CD14-positive monocyte (primary cell): ENCODE data around the gene ZNF296. TPM values are rescaled to one million over a fixed set of nuclear protein-coding genes. Genes with fewer than 3 reads are reported as not detected.
"Not testable (repeated sequence)": the region's sequence is repeated elsewhere in the genome, so short reads cannot be mapped to it uniquely, and the experiment has no call there.

Source experiments
- DNase-seq, 3 donors: peaks; one replicate each; pipeline ENCODE4 v3.0.0-alpha.2; 2011 to 2022
- H2AFZ ChIP-seq: 2 replicates; pipeline ENCODE4 v1.6.0; 2012; ENCODE audit warnings: mild to moderate bottlenecking, low read depth, low read length, inconsistent platforms; ENCODE audit not compliant: insufficient read depth, poor library complexity, severe bottlenecking
- H3K27ac ChIP-seq, 2 donors: 1 replicate in 1 of 2; 2 replicates in 1 of 2; pipeline ENCODE4 v1.5.1; 2012 to 2013; ENCODE audit warnings: low read length in 2 of 2, control low read depth in 1 of 2, inconsistent platforms in 1 of 2, low read depth in 1 of 2, mild to moderate bottlenecking in 1 of 2
- H3K27me3 ChIP-seq, 2 donors: one replicate each; pipeline versions ENCODE4 v1.6.0 to v1.6.1; 2011 to 2013; ENCODE audit warnings: low read length in 2 of 2; ENCODE audit not compliant: control insufficient read depth in 2 of 2, insufficient read depth in 2 of 2
- H3K36me3 ChIP-seq, 2 donors: replicated peaks in 1 of 2; 1 replicate in 1 of 2; 2 replicates in 1 of 2; pipeline versions ENCODE4 v1.5.1 to v1.6.1; 2012 to 2013; ENCODE audit warnings: low read length in 2 of 2, control low read depth in 1 of 2, inconsistent platforms in 1 of 2, mild to moderate bottlenecking in 1 of 2; ENCODE audit not compliant: insufficient read depth in 2 of 2, control insufficient read depth in 1 of 2
- H3K4me1 ChIP-seq, 2 donors: 1 replicate in 1 of 2; 2 replicates in 1 of 2; pipeline versions ENCODE4 v1.5.1 to v1.6.1; 2012 to 2013; ENCODE audit warnings: low read length in 2 of 2, control low read depth in 1 of 2, inconsistent platforms in 1 of 2, mild to moderate bottlenecking in 1 of 2, moderate library complexity in 1 of 2; ENCODE audit not compliant: insufficient read depth in 2 of 2, control insufficient read depth in 1 of 2
- H3K4me2 ChIP-seq: replicated peaks from 2 replicates; pipeline ENCODE3; 2012; ENCODE audit warnings: low read length, moderate library complexity, mild to moderate bottlenecking; ENCODE audit not compliant: poor library complexity, severe bottlenecking; ENCODE audit errors: extremely low read depth
- H3K4me3 ChIP-seq, 3 experiments: fragments of 200-600 bp in 1 of 3; sonication (generic) in 1 of 3; replicated peaks in 1 of 3; 1 replicate in 2 of 3; 2 replicates in 1 of 3; pipeline ENCODE4 v1.5.1; 2011 to 2013; ENCODE audit warnings: low read length in 3 of 3, mild to moderate bottlenecking in 3 of 3, control low read depth in 2 of 3, low read depth in 2 of 3, inconsistent platforms in 1 of 3, moderate library complexity in 1 of 3
- H3K79me2 ChIP-seq: 2 replicates; pipeline ENCODE4 v1.6.0; 2012; ENCODE audit warnings: mild to moderate bottlenecking, control low read depth, inconsistent platforms, low read length, moderate library complexity; ENCODE audit not compliant: insufficient read depth
- H3K9ac ChIP-seq: 2 replicates; pipeline ENCODE4 v1.6.0; 2017; ENCODE audit warnings: low read length, mild to moderate bottlenecking; ENCODE audit not compliant: insufficient read depth, poor library complexity, severe bottlenecking
- H3K9me3 ChIP-seq, 2 donors: replicated peaks in 1 of 2; 1 replicate in 1 of 2; 2 replicates in 1 of 2; pipeline versions ENCODE4 v1.5.1 to v1.6.1; 2012 to 2013; ENCODE audit warnings: low read length in 2 of 2, control low read depth in 1 of 2; ENCODE audit not compliant: control insufficient read depth in 1 of 2, insufficient read depth in 1 of 2
- H4K20me1 ChIP-seq: 2 replicates; pipeline ENCODE4 v1.6.0; 2012; ENCODE audit warnings: mild to moderate bottlenecking, low read length, control low read depth, moderate library complexity; ENCODE audit not compliant: insufficient read depth
- H3K27ac Mint-ChIP-seq, 7 donors: one replicate each; pipeline ENCODE4 v1.8.0; 2020; ENCODE audit warnings: mild to moderate bottlenecking in 7 of 7, mixed read lengths in 7 of 7, moderate library complexity in 6 of 7, inconsistent platforms in 2 of 7
- H3K27me3 Mint-ChIP-seq, 3 donors: one replicate each; pipeline ENCODE4 v1.8.0; 2021 to 2022; ENCODE audit warnings: low read depth in 3 of 3, mild to moderate bottlenecking in 3 of 3, mixed read lengths in 3 of 3, moderate library complexity in 3 of 3, inconsistent platforms in 1 of 3
- H3K36me3 Mint-ChIP-seq, 2 donors: one replicate each; pipeline ENCODE4 v1.8.0; 2020; ENCODE audit warnings: mixed read lengths in 2 of 2, inconsistent platforms in 1 of 2, mild to moderate bottlenecking in 1 of 2
- H3K4me1 Mint-ChIP-seq: one replicate; pipeline ENCODE4 v1.8.0; 2020; ENCODE audit warnings: mild to moderate bottlenecking, mixed read lengths
- H3K4me3 Mint-ChIP-seq, 2 donors: one replicate each; pipeline ENCODE4 v1.8.0; 2020; ENCODE audit warnings: mild to moderate bottlenecking in 2 of 2, mixed read lengths in 2 of 2, moderate library complexity in 1 of 2
- H3K9me3 Mint-ChIP-seq, 7 donors: one replicate each; pipeline ENCODE4 v1.8.0; 2020 to 2022; ENCODE audit warnings: mixed read lengths in 7 of 7, mild to moderate bottlenecking in 6 of 7, moderate library complexity in 6 of 7, inconsistent platforms in 2 of 7
- WGBS: methylation state at CpG from one replicate; pipeline ENCODE4 v1.1.5; 2013; ENCODE audit warnings: missing lambda C conversion rate; ENCODE audit not compliant: insufficient coverage; 5-methylcytosine and 5-hydroxymethylcytosine counted together
- intact Hi-C, 2 donors: fragments of 100-400 bp; cut with micrococcal nuclease; formaldehyde crosslinking; loops; one replicate each; pipeline versions ENCODE4 v1.15.0 to v1.15.1; 2023
- polyA plus RNA-seq, 3 donors: library from polyadenylated mRNA; depleted of rRNA in 1 of 3; unstranded in 2 of 3; stranded (reverse) in 1 of 3; fragments of 300-500 nt in 2 of 3; fragments of >200 nt in 1 of 3; fragmentation: Illumina TruSeq in 2 of 3; gene quantifications; 1 replicate in 2 of 3; 2 replicates in 1 of 3; pipeline ENCODE4 v1.2.3, GENCODE V29; 2012 to 2021
- TF ChIP-seq, protein P1 (sequence below): fragments of 200-600 bp; IDR thresholded peaks from one replicate; pipeline ENCODE4 v1.8.0; 2022; ENCODE audit warnings: antibody characterized with exemption, mild to moderate bottlenecking

Gene ZNF296
- polyA plus RNA-seq, 3 donors: 3.8 to 7.2 (median 6.5) TPM

DNA sequence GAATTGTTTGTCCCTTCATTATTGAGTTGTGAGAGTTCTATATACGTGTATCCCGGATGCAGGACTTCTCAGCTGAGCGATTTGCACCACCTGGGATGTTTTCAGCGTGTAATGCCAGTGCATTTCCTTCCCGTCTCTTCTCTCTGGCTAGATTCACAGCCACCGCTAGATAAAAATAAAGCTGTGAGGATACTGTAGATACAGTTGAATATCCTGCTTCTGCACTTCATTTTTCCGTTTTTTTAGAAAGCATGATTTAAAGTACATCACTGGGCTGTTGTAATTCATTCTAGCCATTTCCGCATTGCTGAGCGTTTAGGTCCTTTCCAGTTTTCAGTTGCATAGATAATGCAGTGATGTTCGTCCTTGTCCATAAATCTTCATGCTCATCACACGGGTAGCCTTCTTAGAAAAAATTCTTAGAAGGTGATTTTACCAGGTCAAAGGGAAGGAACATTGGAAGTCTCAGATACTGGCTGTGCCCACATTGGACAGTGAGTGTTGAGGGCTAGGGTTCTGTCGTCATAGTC, 31.4 kb upstream of the ZNF296 start:
- Mint-ChIP-seq H3K27me3 (no peaks in the 10 kb centered on the region), H3K4me1 (peaks cover 34% of the 10 kb centered on the region), H3K4me3 (no peak overlapping the region), H3K27ac (no peak overlapping the region), H3K9me3 (peaks cover 0 to 6% (median 0%) of the 10 kb centered on the region in 7 donors), H3K36me3 (peaks cover 3 to 12% of the 10 kb centered on the region in 2 donors)
- H4K20me1 ChIP-seq: peaks cover 73% of the 10 kb centered on the region
- TF ChIP-seq, protein P1, sequence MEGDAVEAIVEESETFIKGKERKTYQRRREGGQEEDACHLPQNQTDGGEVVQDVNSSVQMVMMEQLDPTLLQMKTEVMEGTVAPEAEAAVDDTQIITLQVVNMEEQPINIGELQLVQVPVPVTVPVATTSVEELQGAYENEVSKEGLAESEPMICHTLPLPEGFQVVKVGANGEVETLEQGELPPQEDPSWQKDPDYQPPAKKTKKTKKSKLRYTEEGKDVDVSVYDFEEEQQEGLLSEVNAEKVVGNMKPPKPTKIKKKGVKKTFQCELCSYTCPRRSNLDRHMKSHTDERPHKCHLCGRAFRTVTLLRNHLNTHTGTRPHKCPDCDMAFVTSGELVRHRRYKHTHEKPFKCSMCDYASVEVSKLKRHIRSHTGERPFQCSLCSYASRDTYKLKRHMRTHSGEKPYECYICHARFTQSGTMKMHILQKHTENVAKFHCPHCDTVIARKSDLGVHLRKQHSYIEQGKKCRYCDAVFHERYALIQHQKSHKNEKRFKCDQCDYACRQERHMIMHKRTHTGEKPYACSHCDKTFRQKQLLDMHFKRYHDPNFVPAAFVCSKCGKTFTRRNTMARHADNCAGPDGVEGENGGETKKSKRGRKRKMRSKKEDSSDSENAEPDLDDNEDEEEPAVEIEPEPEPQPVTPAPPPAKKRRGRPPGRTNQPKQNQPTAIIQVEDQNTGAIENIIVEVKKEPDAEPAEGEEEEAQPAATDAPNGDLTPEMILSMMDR: no peak
- no peaks in the 10 kb centered on the region for H3K27me3 ChIP-seq
- H3K36me3 ChIP-seq: no peaks in the 10 kb centered on the region
- intact Hi-C loops: no loop called here
- H3K9me3 ChIP-seq: no peaks in the 10 kb centered on the region
- no peak for DNase-seq
- H3K4me2 ChIP-seq: no peak overlapping the region
- H3K27ac ChIP-seq: no peak overlapping the region
- peaks cover 11 to 13% of the 10 kb centered on the region in 2 donors for H3K4me1 ChIP-seq
- 76% methylated on average over 4 of the region's 12 CpGs for WGBS
- no peak overlapping the region for H3K9ac ChIP-seq
- H3K79me2 ChIP-seq: peaks cover 76% of the 10 kb centered on the region
- H2AFZ ChIP-seq: no peak overlapping the region
- H3K4me3 ChIP-seq: no peak overlapping the region

DNA sequence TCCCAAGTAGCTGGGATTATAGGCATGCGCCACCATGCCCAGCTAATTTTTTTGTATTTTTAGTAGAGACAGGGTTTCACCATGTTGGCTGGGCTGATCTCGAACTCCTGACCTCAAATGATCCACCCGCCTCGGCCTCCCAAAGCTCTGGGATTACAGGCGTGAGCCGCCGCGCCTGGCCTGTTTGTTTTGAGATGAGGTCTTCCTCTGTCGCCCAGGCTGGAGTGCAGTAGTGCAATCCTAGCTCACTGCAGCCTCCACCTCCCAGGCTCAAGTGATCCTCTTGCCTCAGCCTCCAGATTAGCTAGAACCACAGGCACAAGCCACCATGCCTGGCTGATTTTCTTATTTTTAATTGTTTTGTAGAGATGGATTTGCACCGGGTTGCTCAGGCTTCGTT, 30.1 kb upstream of the ZNF296 start:
- DNase-seq, H3K4me3 Mint-ChIP-seq, H3K27me3 Mint-ChIP-seq, H3K27ac ChIP-seq, H3K9me3 Mint-ChIP-seq, H2AFZ ChIP-seq, H3K4me3 ChIP-seq, H3K36me3 ChIP-seq, H3K27me3 ChIP-seq, H3K9me3 ChIP-seq, H3K9ac ChIP-seq, intact Hi-C loops, H3K4me2 ChIP-seq: not testable (repeated sequence)
- Mint-ChIP-seq H3K4me1 (peaks cover 34% of the 10 kb centered on the region), H3K27ac (peak overlapping the region in 1 of 7 donors; percentile 68), H3K36me3 (peaks cover 3 to 12% of the 10 kb centered on the region in 2 donors)
- peaks cover 81% of the 10 kb centered on the region for H4K20me1 ChIP-seq
- peaks cover 14 to 15% of the 10 kb centered on the region in 2 donors for H3K4me1 ChIP-seq
- H3K79me2 ChIP-seq: peaks cover 82% of the 10 kb centered on the region
- whole genome bisulfite sequencing: no CpG with 5 or more reads among the region's 11 CpGs
